A549 (cell line): ENCODE measurements around the gene IRF1. TPM values are rescaled to one million over a fixed set of nuclear protein-coding genes. Genes with fewer than 3 reads are reported as not detected.

Experiments used
- ATAC-seq, 2 experiments: fragments of 200-7000 bp in 1 of 2; fragments of >200 bp in 1 of 2; cut with Nextera tagmentation in 1 of 2; cut with Tn5 transposase in 1 of 2; 3 replicates each; pipeline versions ENCODE4 v1.8.0 to v1.9.1; 2018 to 2020; ENCODE audit warnings: mild to moderate bottlenecking in 1 of 2, moderate library complexity in 1 of 2
- CTCF ChIA-PET: fragments of 300-600 bp; sonication (Branson Sonifier 250); formaldehyde crosslinking; extraction: SDS; loops from one replicate; lab custom pipeline; 2021; ENCODE audit warnings: antibody characterized with exemption, inconsistent platforms; lab: Yijun Ruan, JAX
- POLR2A ChIA-PET: fragments of 350-600 bp; formaldehyde crosslinking; extraction: SDS; loops from one replicate; lab custom pipeline; 2021; ENCODE audit warnings: antibody characterized with exemption, inconsistent platforms; lab: Yijun Ruan, JAX
- DNase-seq, 2 experiments: peaks; one replicate each; pipeline versions ENCODE4 v3.0.0 to v3.0.0-alpha.2; 2011 to 2016; ENCODE audit warnings: low read depth in 1 of 2, low spot score in 1 of 2
- FAIRE-seq: peaks from 2 replicates; lab custom pipeline; 2011; peaks lifted over from hg19 to GRCh38; lab: Jason Lieb, UNC
- H3K27ac ChIP-seq, 2 experiments: fragments of >200 bp; sonication (Bioruptor Twin); formaldehyde crosslinking; 3 replicates each; pipeline ENCODE4 v1.5.1; 2016 to 2017
- H3K4me1 ChIP-seq: fragments of >200 bp; sonication (Bioruptor Twin); formaldehyde crosslinking; 3 replicates; pipeline ENCODE4 v1.6.1; 2016
- H3K4me2 ChIP-seq: fragments of >200 bp; sonication (Bioruptor Twin); formaldehyde crosslinking; 3 replicates; pipeline ENCODE4 v1.6.1; 2016
- H3K4me3 ChIP-seq: fragments of >200 bp; sonication (Bioruptor Twin); formaldehyde crosslinking; 3 replicates; pipeline ENCODE4 v1.5.1; 2016
- H3K9me3 ChIP-seq: fragments of >200 bp; sonication (Bioruptor Twin); formaldehyde crosslinking; 3 replicates; pipeline ENCODE4 v1.6.1; 2016
- CBX2 ChIP-seq: fragments of 200-600 bp; sonication (generic); IDR thresholded peaks from 2 replicates; pipeline ENCODE4 v1.6.1; 2016; ENCODE audit warnings: low read depth, mild to moderate bottlenecking, borderline replicate concordance
- CHD4 ChIP-seq: fragments of 200-600 bp; sonication (generic); IDR thresholded peaks from 2 replicates; pipeline ENCODE4 v1.6.1; 2016; ENCODE audit warnings: antibody characterized with exemption, mild to moderate bottlenecking, borderline replicate concordance
- EHF ChIP-seq: fragments of 250-450 bp; sonication (Bioruptor Pico); IDR thresholded peaks from 2 replicates; pipeline ENCODE4 v1.5.0; 2020; ENCODE audit warnings: mild to moderate bottlenecking
- EHMT2 ChIP-seq: fragments of 200-600 bp; sonication (generic); IDR thresholded peaks from 2 replicates; pipeline ENCODE4 v1.6.1; 2016; ENCODE audit warnings: antibody characterized with exemption, low read depth, mild to moderate bottlenecking, moderate library complexity
- FOXS1 ChIP-seq: fragments of 250-450 bp; sonication (Bioruptor Pico); IDR thresholded peaks from 2 replicates; pipeline ENCODE4 v1.5.0; 2020; ENCODE audit warnings: mild to moderate bottlenecking, moderate library complexity
- GATA3 ChIP-seq: IDR thresholded peaks from 2 replicates; pipeline ENCODE4 v1.6.1; 2012; ENCODE audit warnings: borderline replicate concordance
- HDAC2 ChIP-seq: fragments of 200-600 bp; sonication (generic); IDR thresholded peaks from 2 replicates; pipeline ENCODE4 v1.6.1; 2016
- HEYL ChIP-seq: fragments of 250-450 bp; sonication (Bioruptor Pico); IDR thresholded peaks from 2 replicates; pipeline ENCODE4 v1.8.0; 2021; ENCODE audit warnings: mild to moderate bottlenecking, moderate library complexity
- HOXA7 ChIP-seq: fragments of 250-450 bp; sonication (Bioruptor Pico); IDR thresholded peaks from 2 replicates; pipeline ENCODE4 v1.5.0; 2020; ENCODE audit warnings: mild to moderate bottlenecking, moderate library complexity
- KDM1A ChIP-seq: fragments of 200-600 bp; sonication (generic); IDR thresholded peaks from 2 replicates; pipeline ENCODE4 v1.6.1; 2016; ENCODE audit warnings: low read depth, mild to moderate bottlenecking
- MAFK ChIP-seq: fragments of 450-650 bp; IDR thresholded peaks from 2 replicates; pipeline ENCODE4 v1.6.1; 2014; ENCODE audit not compliant: partially characterized antibody
- MAZ ChIP-seq: fragments of 150-350 bp; IDR thresholded peaks from 2 replicates; pipeline ENCODE4 v1.6.1; 2014; ENCODE audit warnings: antibody characterized with exemption, low read depth, low read length, borderline replicate concordance
- MYC ChIP-seq: IDR thresholded peaks from 2 replicates; pipeline ENCODE4 v1.6.1; 2012; ENCODE audit warnings: mild to moderate bottlenecking, inconsistent platforms, low read length, improper control_type of control experiment, borderline replicate concordance
- NFE2L2 ChIP-seq: fragments of 150-350 bp; conservative IDR thresholded peaks from 2 replicates; pipeline ENCODE4 v1.6.1; 2014; ENCODE audit warnings: low read length
- NR3C1 ChIP-seq: fragments of >200 bp; sonication (Bioruptor Twin); formaldehyde crosslinking; IDR thresholded peaks from 3 replicates; pipeline ENCODE4 v1.6.1; 2017
- POLR2A ChIP-seq: IDR thresholded peaks from 2 replicates; pipeline ENCODE4 v1.6.1; 2012; ENCODE audit warnings: mild to moderate bottlenecking, low read length
- RCOR1 ChIP-seq: fragments of 150-350 bp; IDR thresholded peaks from 2 replicates; pipeline ENCODE4 v1.6.1; 2014; ENCODE audit warnings: antibody characterized with exemption, low read length, low read depth
- TP53 ChIP-seq: fragments of 250-450 bp; sonication (Bioruptor Pico); IDR thresholded peaks from 2 replicates; pipeline ENCODE4 v1.5.0; 2021; ENCODE audit warnings: mild to moderate bottlenecking, moderate library complexity
- ZNF302 ChIP-seq: fragments of 250-450 bp; sonication (Bioruptor Pico); IDR thresholded peaks from 2 replicates; pipeline ENCODE4 v1.9.0; 2021; ENCODE audit warnings: inconsistent platforms, mild to moderate bottlenecking, moderate library complexity
- WGBS: methylation state at CpG from one replicate; pipeline ENCODE4 v1.1.6; 2017; ENCODE audit errors: missing lambda C conversion rate; 5-methylcytosine and 5-hydroxymethylcytosine counted together
- polyA plus RNA-seq, 4 experiments: library from polyadenylated mRNA; depleted of rRNA in 3 of 4; stranded (reverse); fragments of >200 nt; fragmentation: RNase III in 1 of 4; extraction: RNeasy Plus Mini Kit Qiagen cat#74134 plus additional on column Dnase treatment in 1 of 4; gene quantifications; 2 replicates in 3 of 4; 3 replicates in 1 of 4; pipeline ENCODE4 v1.2.3, GENCODE V29; 2011 to 2017
- TF ChIP-seq, protein P1 (sequence below): fragments of 250-450 bp; sonication (Bioruptor Pico); IDR thresholded peaks from 2 replicates; pipeline ENCODE4 v1.5.0; 2020; ENCODE audit warnings: low read depth, mild to moderate bottlenecking, moderate library complexity
- TF ChIP-seq, protein P2 (sequence below): IDR thresholded peaks from 2 replicates; pipeline ENCODE4 v1.6.1; 2012; ENCODE audit warnings: low read depth, borderline replicate concordance
- TF ChIP-seq, protein P3 (sequence below): IDR thresholded peaks from 2 replicates; pipeline ENCODE4 v1.6.1; 2012
- TF ChIP-seq, protein P4 (sequence below): fragments of 250-450 bp; sonication (Bioruptor Pico); IDR thresholded peaks from 2 replicates; pipeline ENCODE4 v1.5.0; 2021; ENCODE audit warnings: mild to moderate bottlenecking, moderate library complexity, borderline replicate concordance

The IRF1 gene
- polyA plus RNA-seq, 2 of the 4 experiments (the other 2 are of a cell fraction), result 10.9 to 13.3 TPM

DNA sequence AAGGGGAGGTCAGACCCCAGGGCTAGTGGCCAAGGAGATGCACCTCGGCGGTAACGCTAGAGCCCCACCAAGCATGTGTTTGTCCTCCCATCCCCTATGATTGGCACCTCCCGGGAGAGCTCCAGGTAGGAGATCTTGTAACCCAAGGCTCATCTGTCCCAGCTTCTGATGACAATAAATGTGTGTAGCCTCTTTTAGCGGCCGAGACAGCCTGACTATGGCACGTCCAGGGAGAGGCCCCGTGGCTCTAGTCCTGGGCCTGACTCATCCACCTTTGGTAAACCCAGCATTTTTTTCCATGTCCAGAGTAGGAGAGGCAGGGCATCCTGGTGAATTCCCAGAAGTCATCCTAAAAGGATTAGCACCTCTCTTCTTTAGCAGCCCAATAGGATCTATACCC lies 39.2 kb downstream of the IRF1 start:
- DNase-seq, result no peak
- WGBS, result 78% methylated on average over 8 of the region's 8 CpGs
- no peak for ATAC-seq
- TF ChIP-seq NFE2L2, result no peak
- no peak for TF ChIP-seq MAZ
- TF ChIP-seq HDAC2, result no peak
- no peak for TF ChIP-seq EHMT2
- no peak for TF ChIP-seq CHD4
- TF ChIP-seq CBX2, result no peak
- TF ChIP-seq HOXA7 (CRISPR knock-in tag), result no peak
- TF ChIP-seq, protein P1, sequence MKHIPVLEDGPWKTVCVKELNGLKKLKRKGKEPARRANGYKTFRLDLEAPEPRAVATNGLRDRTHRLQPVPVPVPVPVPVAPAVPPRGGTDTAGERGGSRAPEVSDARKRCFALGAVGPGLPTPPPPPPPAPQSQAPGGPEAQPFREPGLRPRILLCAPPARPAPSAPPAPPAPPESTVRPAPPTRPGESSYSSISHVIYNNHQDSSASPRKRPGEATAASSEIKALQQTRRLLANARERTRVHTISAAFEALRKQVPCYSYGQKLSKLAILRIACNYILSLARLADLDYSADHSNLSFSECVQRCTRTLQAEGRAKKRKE (CRISPR knock-in tag), result no peak
- no peak for TF ChIP-seq ZNF302 (CRISPR knock-in tag)
- TF ChIP-seq GATA3, result no peak
- TF ChIP-seq, protein P2, sequence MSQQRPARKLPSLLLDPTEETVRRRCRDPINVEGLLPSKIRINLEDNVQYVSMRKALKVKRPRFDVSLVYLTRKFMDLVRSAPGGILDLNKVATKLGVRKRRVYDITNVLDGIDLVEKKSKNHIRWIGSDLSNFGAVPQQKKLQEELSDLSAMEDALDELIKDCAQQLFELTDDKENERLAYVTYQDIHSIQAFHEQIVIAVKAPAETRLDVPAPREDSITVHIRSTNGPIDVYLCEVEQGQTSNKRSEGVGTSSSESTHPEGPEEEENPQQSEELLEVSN, result no peak
- TF ChIP-seq KDM1A, result no peak
- Histone ChIP-seq H3K4me3 (no peak overlapping the region), H3K4me1 (no peaks in the 10 kb centered on the region), H3K27ac (no peak overlapping the region), H3K9me3 (no peaks in the 10 kb centered on the region), H3K4me2 (no peak overlapping the region)
- POLR2A ChIA-PET, result no interaction called here
- CTCF ChIA-PET, result interaction anchor here (0.6 to 1.1 kb wide), 2 partner anchors 8 to 49 kb away, joined by 3 read pairs; no protein-coding TSS in a partner anchor
- no peak for FAIRE-seq

GRCh38 chr5:132449060-132449459 lies 41.5 kb downstream of the IRF1 start:
- Histone ChIP-seq H3K9me3 (no peaks in the 10 kb centered on the region), H3K4me2 (no peak overlapping the region), H3K27ac (no peak overlapping the region), H3K4me3 (no peak overlapping the region), H3K4me1 (no peaks in the 10 kb centered on the region)
- DNase-seq (no peak), FAIRE-seq (no peak), ATAC-seq (no peak)
- no peak for TF ChIP-seq RCOR1
- TF ChIP-seq NR3C1, result no peak
- no peak for TF ChIP-seq FOXS1 (CRISPR knock-in tag)
- no peak for TF ChIP-seq HEYL (CRISPR knock-in tag)
- TF ChIP-seq TP53 (CRISPR knock-in tag), result no peak
- no peak for TF ChIP-seq EHF (CRISPR knock-in tag)
- TF ChIP-seq, protein P3, sequence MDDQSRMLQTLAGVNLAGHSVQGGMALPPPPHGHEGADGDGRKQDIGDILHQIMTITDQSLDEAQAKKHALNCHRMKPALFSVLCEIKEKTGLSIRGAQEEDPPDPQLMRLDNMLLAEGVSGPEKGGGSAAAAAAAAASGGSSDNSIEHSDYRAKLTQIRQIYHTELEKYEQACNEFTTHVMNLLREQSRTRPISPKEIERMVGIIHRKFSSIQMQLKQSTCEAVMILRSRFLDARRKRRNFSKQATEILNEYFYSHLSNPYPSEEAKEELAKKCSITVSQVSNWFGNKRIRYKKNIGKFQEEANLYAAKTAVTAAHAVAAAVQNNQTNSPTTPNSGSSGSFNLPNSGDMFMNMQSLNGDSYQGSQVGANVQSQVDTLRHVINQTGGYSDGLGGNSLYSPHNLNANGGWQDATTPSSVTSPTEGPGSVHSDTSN, result no peak
- TF ChIP-seq, protein P4, sequence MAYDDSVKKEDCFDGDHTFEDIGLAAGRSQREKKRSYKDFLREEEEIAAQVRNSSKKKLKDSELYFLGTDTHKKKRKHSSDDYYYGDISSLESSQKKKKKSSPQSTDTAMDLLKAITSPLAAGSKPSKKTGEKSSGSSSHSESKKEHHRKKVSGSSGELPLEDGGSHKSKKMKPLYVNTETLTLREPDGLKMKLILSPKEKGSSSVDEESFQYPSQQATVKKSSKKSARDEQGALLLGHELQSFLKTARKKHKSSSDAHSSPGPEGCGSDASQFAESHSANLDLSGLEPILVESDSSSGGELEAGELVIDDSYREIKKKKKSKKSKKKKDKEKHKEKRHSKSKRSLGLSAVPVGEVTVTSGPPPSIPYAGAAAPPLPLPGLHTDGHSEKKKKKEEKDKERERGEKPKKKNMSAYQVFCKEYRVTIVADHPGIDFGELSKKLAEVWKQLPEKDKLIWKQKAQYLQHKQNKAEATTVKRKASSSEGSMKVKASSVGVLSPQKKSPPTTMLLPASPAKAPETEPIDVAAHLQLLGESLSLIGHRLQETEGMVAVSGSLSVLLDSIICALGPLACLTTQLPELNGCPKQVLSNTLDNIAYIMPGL, result no peak
- no peak for TF ChIP-seq MYC
- TF ChIP-seq MAFK, result no peak
- no peak for TF ChIP-seq POLR2A
- POLR2A ChIA-PET, result no interaction called here
- 19% methylated on average over 1 of the region's 1 CpG for WGBS
- CTCF ChIA-PET, result interaction anchor here (1.0 to 2.9 kb wide), 3 partner anchors 19 to 35 kb away, joined by 3 to 15 read pairs (median 6); no protein-coding TSS in a partner anchor
